Large intestine (tissue), 3 donors: Measurements from ENCODE around the gene SGMS1. TPM values are rescaled to one million over a fixed set of nuclear protein-coding genes. Genes with fewer than 3 reads are reported as not detected.
A peak's percentile ranks its signal among the peaks of the same experiment; 100 is the strongest.

Experiments
- DNase-seq, 2 donors: peaks; one replicate each; pipeline versions ENCODE4 v3.0.0 to v3.0.0-alpha.2; 2013
- H3K27ac ChIP-seq: one replicate; pipeline ENCODE4 v1.5.1; 2013; ENCODE audit warnings: low read length
- H3K27me3 ChIP-seq: 2 replicates; pipeline ENCODE4 v1.6.1; 2013; ENCODE audit warnings: low read length; ENCODE audit not compliant: control insufficient read depth, insufficient read depth
- H3K36me3 ChIP-seq: 2 replicates; pipeline ENCODE4 v1.6.1; 2013; ENCODE audit warnings: low read length; ENCODE audit not compliant: control insufficient read depth, insufficient read depth
- H3K4me1 ChIP-seq: one replicate; pipeline ENCODE4 v1.6.1; 2013; ENCODE audit warnings: low read length; ENCODE audit not compliant: control insufficient read depth, insufficient read depth
- H3K4me3 ChIP-seq: one replicate; pipeline ENCODE4 v1.5.1; 2013; ENCODE audit warnings: low read length
- H3K9me3 ChIP-seq: one replicate; pipeline ENCODE4 v1.6.1; 2013; ENCODE audit warnings: mild to moderate bottlenecking, low read depth, low read length, moderate library complexity; ENCODE audit not compliant: control insufficient read depth
- whole genome bisulfite sequencing: methylation state at CpG from one replicate; pipeline ENCODE4 v1.1.5; 2013; ENCODE audit warnings: low lambda C conversion rate; ENCODE audit not compliant: insufficient coverage; 5-methylcytosine and 5-hydroxymethylcytosine counted together
- polyA plus RNA-seq: library from polyadenylated mRNA; unstranded; fragments of 120-200 nt; gene quantifications from one replicate; pipeline ENCODE4 v1.2.1, GENCODE V29; 2013

SGMS1 gene
- polyA plus RNA-seq, 1 donor, result 22.8 TPM

GRCh38 chr10:50517626-50518025, 106.1 kb downstream of the SGMS1 start:
- no peak for DNase-seq
- Histone ChIP-seq H3K36me3 (peaks cover 3% of the 10 kb centered on the region), H3K9me3 (no peaks in the 10 kb centered on the region), H3K27me3 (no peaks in the 10 kb centered on the region), H3K4me3 (no peak overlapping the region), H3K27ac (no peak overlapping the region), H3K4me1 (no peaks in the 10 kb centered on the region)
- WGBS, result 91% methylated on average over 3 of the region's 3 CpGs

DNA sequence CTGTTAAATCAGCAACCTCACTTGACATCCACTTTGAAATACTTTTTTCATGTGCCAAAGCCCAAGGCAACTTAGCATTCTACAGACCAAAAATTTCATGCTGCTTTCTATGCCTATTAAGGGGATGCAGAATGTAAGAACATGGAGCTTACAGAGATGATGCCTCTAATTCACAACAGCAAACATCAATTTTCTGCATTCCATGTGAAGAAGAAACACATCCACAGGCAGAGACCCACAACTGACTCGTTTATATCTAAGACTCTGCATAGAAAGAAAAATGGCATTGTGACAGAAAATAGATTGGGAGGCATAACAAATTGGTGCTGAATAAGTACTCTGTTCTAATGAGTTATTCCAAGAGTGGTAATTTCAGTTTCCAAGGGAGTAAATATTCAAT, 107.6 kb downstream of the SGMS1 start:
- WGBS, result 100% methylated on average over 1 of the region's 1 CpG
- H3K4me1 ChIP-seq, result no peaks in the 10 kb centered on the region
- no peaks in the 10 kb centered on the region for H3K9me3 ChIP-seq
- no peak overlapping the region for H3K4me3 ChIP-seq
- no peak overlapping the region for H3K27ac ChIP-seq
- H3K36me3 ChIP-seq, result peaks cover 3% of the 10 kb centered on the region
- DNase-seq, result no peak
- no peaks in the 10 kb centered on the region for H3K27me3 ChIP-seq

DNA sequence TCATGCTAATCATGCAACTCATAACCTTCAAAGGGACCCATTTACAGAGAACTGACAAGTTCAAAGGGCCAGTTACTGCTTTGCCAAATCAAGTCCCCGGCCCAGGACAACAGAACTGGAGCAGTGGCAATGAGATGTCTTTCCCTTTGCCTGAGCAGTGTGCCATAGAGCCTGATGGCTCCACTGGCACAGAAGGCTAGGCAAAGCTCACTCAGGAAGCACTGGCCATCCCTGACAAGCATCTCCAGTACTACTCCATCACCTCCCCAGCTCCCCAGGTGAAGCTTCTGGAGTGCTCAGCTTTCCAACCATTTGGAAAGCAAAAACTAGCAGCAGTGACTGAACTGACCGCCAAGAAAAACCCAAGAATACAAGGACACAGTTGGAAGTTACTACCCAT, 108.3 kb downstream of the SGMS1 start:
- Histone ChIP-seq H3K27me3 (no peaks in the 10 kb centered on the region), H3K27ac (no peak overlapping the region), H3K9me3 (no peaks in the 10 kb centered on the region), H3K4me1 (no peaks in the 10 kb centered on the region), H3K36me3 (peaks cover 3% of the 10 kb centered on the region), H3K4me3 (no peak overlapping the region)
- DNase-seq, result no peak
- WGBS, result no CpG with 5 or more reads among the region's 2 CpGs

GRCh38 chr10:50514995-50515394, 108.8 kb downstream of the SGMS1 start:
- no peak overlapping the region for H3K27ac ChIP-seq
- no CpG with 5 or more reads among the region's 2 CpGs for WGBS
- DNase-seq, result no peak
- no peak overlapping the region for H3K4me3 ChIP-seq
- peaks cover 3% of the 10 kb centered on the region for H3K36me3 ChIP-seq
- H3K9me3 ChIP-seq, result no peaks in the 10 kb centered on the region
- H3K27me3 ChIP-seq, result no peaks in the 10 kb centered on the region
- H3K4me1 ChIP-seq, result no peaks in the 10 kb centered on the region

- WGBS, result 95% methylated on average over 3 of the region's 5 CpGs
Observed at GRCh38 chr10:50513956-50514355, 109.8 kb downstream of the SGMS1 start.

GRCh38 chr10:50512743-50513416, 110.9 kb downstream of the SGMS1 start:
- Histone ChIP-seq H3K36me3 (no peaks in the 10 kb centered on the region), H3K9me3 (no peaks in the 10 kb centered on the region), H3K27ac (peak overlapping the region; percentile 2), H3K4me1 (peaks cover 13% of the 10 kb centered on the region), H3K27me3 (no peaks in the 10 kb centered on the region), H3K4me3 (no peak overlapping the region)
- WGBS, result no CpG with 5 or more reads among the region's 3 CpGs
- no peak for DNase-seq

More at GRCh38 chr10:50513956-50514355, 109.8 kb downstream of the SGMS1 start:
- no peaks in the 10 kb centered on the region for H3K9me3 ChIP-seq
- peaks cover 3% of the 10 kb centered on the region for H3K4me1 ChIP-seq
- H3K4me3 ChIP-seq, result no peak overlapping the region
- no peaks in the 10 kb centered on the region for H3K36me3 ChIP-seq
- no peaks in the 10 kb centered on the region for H3K27me3 ChIP-seq
- H3K27ac ChIP-seq, result no peak overlapping the region
- no peak for DNase-seq

GRCh38 chr10:50512214-50512595, 111.6 kb downstream of the SGMS1 start:
- Histone ChIP-seq H3K4me3 (no peak overlapping the region), H3K4me1 (peaks cover 13% of the 10 kb centered on the region), H3K27ac (peak overlapping the region; percentile 2), H3K36me3 (no peaks in the 10 kb centered on the region), H3K27me3 (no peaks in the 10 kb centered on the region), H3K9me3 (no peaks in the 10 kb centered on the region)
- DNase-seq, result no peak
- WGBS, result no CpG with 5 or more reads among the region's 1 CpG

DNA sequence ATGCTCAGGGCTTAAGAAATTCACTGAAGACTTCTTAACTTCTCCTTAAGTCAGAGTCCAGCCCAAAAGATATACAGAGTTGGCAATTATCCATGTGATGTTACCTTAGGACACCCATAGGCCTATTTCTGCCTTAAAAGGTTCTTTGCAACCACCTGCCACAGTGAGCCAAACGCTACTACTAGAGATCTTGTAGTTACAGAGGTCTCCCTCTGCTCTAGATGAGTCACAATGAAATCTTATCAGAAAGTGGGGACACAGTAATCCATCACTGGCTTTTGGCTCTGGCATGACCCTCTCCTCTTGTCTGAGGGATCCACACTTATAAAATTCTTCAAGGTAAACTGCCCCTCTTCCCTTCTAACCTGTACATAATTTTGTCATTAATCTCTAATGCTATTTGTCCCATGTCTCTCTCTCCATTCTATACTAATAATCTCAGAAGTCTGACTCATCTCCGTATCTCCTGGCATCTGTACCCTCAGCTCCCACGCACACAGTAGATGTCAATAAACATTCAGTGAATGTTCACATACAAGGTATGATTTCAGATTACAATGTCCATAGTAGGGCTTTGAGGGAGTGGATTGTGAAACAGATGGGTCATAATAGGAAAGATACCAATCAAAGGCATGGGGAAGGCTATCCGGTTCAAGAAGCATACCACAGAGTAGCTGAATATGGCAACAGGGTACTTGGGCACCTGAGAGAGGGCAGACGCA, 112.1 kb downstream of the SGMS1 start:
- peaks cover 13% of the 10 kb centered on the region for H3K4me1 ChIP-seq
- H3K4me3 ChIP-seq, result no peak overlapping the region
- H3K27ac ChIP-seq, result peak overlapping the region; percentile 19
- WGBS, result 33% methylated on average over 1 of the region's 5 CpGs
- no peaks in the 10 kb centered on the region for H3K36me3 ChIP-seq
- DNase-seq, result no peak
- no peaks in the 10 kb centered on the region for H3K9me3 ChIP-seq
- H3K27me3 ChIP-seq, result no peaks in the 10 kb centered on the region

DNA sequence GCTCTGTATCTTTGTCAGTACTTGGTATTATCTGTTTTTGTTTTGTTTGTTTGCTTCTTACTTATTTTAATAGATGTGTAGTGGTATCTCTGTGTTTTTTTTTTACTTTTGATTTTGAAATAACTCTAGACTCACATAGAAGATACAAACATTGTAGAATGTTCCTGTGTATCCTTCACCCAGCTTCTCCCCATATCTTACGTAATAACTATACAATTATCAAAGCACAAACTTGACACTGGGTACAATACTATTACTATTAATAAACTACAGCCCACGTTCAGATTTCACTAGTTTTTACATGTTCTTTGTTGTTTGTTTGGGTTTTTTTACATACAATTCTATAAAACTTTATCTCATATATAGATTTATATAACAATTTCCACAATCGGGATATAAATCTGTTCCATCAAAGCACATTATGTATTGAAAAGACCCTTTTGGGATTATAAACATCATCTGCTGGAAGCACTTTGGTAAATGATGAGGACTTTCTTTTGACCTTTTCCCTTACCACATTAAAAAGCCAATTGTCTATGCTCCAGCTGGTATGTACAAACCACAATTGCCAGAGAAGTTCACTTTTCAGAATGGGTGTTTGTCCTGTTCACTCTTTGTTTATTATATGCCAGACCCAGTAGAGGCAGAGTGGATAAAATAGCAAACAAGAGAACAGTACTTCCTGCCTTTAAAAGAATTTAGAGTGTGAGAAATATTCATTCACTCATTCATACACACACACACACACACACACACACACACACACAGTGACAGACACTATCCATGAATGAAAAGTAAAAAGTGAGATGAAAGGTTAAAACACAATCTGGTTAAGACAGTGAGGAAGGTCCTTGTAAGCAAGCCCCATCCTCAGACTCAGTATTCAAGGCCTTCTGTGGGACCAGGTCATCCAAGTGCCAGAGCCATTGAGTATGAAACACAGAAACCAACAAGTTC, 113.0 kb downstream of the SGMS1 start:
- H3K4me1 ChIP-seq, result peaks cover 13% of the 10 kb centered on the region
- H3K36me3 ChIP-seq, result no peaks in the 10 kb centered on the region
- no peak overlapping the region for H3K4me3 ChIP-seq
- no peaks in the 10 kb centered on the region for H3K27me3 ChIP-seq
- WGBS, result 100% methylated on average over 1 of the region's 3 CpGs
- H3K9me3 ChIP-seq, result no peaks in the 10 kb centered on the region
- DNase-seq, result no peak
- peak overlapping the region; percentile 19 for H3K27ac ChIP-seq

DNA sequence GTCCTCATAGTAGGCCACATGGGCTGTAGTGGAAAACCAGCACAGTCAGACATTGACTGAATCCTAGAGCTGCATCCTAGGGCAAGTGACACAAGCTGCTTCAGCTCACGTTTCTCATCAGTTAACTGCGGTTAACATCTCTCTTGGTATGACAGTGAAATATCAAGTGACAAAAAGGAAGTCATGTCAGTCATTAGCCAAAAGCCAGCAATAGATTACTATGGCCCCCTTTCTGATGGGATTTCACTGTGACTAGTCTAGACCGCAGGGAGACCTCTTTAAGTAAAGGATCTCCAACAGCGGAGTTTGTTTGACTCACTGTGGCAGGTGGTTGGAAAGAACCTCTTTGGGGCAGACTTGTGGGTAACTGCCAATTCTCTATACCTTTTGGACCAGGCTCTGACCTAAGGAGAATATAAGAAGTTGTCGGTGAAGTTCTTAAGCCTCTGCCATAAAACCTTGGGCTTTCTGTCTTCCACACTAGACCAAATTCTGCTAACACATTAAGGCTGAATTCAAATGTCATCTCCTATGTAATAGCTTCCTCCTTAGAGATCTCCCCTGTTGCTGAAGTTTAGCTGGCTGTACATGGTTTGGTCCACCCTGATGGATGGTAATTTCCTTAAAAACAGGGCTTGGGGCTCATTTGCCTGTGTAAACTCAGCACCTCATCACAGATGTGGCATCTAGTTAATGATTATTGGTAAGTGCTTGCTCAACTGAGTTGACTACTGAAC, 115.3 kb downstream of the SGMS1 start:
- H3K27ac ChIP-seq, result no peak overlapping the region
- WGBS, result 20% methylated on average over 1 of the region's 5 CpGs
- H3K4me3 ChIP-seq, result no peak overlapping the region
- no peaks in the 10 kb centered on the region for H3K9me3 ChIP-seq
- DNase-seq, result peak in 1 of 2 donors; percentile 64
- no peaks in the 10 kb centered on the region for H3K36me3 ChIP-seq
- H3K4me1 ChIP-seq, result peaks cover 13% of the 10 kb centered on the region
- no peaks in the 10 kb centered on the region for H3K27me3 ChIP-seq
